Stomach (tissue), 4 donors: ENCODE results near the gene BCAP29.

ENCODE experiments used
- EP300 ChIP-seq: sonication (generic); formaldehyde crosslinking; IDR thresholded peaks from one replicate; pipeline ENCODE4 v1.6.1; 2017; ENCODE audit warnings: antibody characterized with exemption
- POLR2A ChIP-seq, 4 donors: fragments of 450-650 bp; IDR thresholded peaks; one replicate each; pipeline ENCODE4 v1.6.1; 2016; ENCODE audit warnings: antibody characterized with exemption in 4 of 4, control low read depth in 2 of 4, mild to moderate bottlenecking in 1 of 4, moderate library complexity in 1 of 4
- POLR2AphosphoS5 ChIP-seq, 3 donors: sonication (generic); formaldehyde crosslinking; IDR thresholded peaks; one replicate each; pipeline ENCODE4 v1.6.1; 2016; ENCODE audit warnings: antibody characterized with exemption in 3 of 3
- TF ChIP-seq, protein P1 (sequence below), 7 experiments: fragments of 450-650 bp in 4 of 7; fragments of 200-600 bp in 3 of 7; sonication (generic) in 3 of 7; IDR thresholded peaks; one replicate each; pipeline ENCODE4 v1.5.1; 2016 to 2019; ENCODE audit warnings: antibody characterized with exemption in 7 of 7, control low read depth in 2 of 7, mild to moderate bottlenecking in 1 of 7

DNA sequence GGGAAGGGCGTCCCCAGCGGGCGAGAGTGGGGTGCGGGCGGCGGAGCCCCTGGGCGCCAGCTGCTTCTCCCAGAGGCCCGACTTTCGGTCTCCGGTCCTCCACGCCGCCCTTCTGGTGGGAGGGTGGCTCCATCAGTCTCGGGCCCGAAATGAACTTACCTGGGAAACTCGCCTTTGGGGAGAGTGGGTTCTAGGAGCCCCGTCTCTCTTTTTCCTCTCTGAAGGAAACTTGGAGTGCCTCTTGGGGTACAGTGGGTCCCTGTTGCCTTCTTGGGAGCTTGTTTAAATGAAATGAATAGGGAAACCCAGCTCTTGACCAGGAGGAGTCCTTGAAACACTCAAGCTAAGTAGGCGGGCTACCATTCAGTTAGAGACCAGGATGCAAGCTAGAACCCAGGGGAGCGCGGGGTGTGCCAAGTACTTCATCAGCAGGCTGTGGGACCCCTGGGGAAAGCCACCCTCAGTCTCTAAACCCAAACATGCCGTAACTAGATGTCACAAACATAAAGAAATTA is 81.9 kb downstream of the BCAP29 start:
- TF ChIP-seq, protein P1, sequence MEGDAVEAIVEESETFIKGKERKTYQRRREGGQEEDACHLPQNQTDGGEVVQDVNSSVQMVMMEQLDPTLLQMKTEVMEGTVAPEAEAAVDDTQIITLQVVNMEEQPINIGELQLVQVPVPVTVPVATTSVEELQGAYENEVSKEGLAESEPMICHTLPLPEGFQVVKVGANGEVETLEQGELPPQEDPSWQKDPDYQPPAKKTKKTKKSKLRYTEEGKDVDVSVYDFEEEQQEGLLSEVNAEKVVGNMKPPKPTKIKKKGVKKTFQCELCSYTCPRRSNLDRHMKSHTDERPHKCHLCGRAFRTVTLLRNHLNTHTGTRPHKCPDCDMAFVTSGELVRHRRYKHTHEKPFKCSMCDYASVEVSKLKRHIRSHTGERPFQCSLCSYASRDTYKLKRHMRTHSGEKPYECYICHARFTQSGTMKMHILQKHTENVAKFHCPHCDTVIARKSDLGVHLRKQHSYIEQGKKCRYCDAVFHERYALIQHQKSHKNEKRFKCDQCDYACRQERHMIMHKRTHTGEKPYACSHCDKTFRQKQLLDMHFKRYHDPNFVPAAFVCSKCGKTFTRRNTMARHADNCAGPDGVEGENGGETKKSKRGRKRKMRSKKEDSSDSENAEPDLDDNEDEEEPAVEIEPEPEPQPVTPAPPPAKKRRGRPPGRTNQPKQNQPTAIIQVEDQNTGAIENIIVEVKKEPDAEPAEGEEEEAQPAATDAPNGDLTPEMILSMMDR (IDR thresholded peaks at IDR 0.05) = no peak
- TF ChIP-seq EP300 = no peak
- no peak for TF ChIP-seq POLR2A (IDR thresholded peaks at IDR 0.05)
- TF ChIP-seq POLR2AphosphoS5 (IDR thresholded peaks at IDR 0.05) = no peak
